ENCODE results near the gene ESYT2. TPM values are rescaled to one million over a fixed set of nuclear protein-coding genes. Genes with fewer than 3 reads are reported as not detected.

Gene ESYT2
- total RNA-seq, 2 donors from 2014 or later: 145 to 181 TPM

DNA sequence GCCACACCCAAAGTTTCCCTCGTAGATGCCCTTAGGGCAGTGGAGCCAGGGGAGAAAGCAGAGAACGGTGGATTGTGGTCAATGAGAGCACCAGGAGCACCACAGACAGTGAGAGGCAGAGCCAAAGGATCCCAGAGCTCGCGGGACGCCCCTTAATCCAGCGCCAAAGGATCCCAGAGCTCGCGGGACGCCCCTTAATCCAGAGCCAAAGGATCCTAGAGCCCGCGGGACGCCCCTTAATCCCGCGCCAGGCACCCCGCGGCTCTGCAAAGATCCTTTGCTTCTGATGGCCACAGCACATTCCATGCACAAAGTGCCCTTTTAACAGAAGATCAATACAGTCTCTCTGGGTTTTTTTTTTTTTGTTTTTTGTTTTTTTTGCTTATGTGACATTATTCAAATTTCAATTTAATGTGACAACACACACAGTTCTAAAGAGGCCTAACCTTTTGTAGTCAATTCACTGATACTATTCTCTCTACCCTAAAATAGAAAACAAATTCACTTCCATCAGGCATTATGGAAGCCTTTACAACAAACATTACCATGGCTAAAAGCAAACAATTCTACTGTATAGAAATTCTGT is 71.8 kb downstream of the ESYT2 start:
- intact Hi-C loops (cut with DNase I): no loop called here
- DNase-seq (ENCODE audit: low spot score): no peak

DNA sequence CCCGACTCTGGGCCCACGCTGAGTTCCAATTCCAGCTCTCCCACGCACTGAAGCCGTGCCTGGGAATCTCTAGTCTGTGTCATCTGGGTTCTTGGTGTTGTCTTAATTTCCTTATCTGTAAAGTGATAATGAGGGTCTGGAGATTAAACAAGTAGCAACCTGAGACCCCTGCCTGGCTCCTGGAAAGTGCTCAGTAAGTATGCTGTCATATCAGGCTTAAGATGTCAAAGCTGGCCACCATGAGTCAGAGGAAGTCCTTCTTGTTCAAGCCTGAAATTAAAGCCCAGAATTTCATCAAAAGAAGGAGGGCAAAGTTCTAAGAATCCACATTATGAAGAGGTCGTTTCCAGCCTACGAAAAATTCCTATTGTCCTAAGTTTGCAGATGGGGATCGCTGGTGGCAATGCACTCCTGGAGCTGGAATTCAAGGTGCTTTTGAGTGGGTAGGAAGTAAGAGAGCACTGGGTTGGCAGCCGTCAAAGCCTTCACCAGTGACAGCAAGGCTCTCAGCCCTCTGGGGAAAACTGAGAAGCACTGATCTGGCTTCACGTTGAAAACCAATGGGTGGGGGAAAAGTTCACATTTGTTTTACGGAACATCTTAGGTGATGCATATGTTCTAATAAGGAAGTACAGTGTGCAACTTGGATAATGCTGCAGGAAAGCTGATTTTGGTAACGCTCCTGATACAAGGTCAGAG is 74.4 kb downstream of the ESYT2 start:
- intact Hi-C loops (cut with DNase I): no loop called here
- no peak for DNase-seq (ENCODE audit: low spot score)

DNA sequence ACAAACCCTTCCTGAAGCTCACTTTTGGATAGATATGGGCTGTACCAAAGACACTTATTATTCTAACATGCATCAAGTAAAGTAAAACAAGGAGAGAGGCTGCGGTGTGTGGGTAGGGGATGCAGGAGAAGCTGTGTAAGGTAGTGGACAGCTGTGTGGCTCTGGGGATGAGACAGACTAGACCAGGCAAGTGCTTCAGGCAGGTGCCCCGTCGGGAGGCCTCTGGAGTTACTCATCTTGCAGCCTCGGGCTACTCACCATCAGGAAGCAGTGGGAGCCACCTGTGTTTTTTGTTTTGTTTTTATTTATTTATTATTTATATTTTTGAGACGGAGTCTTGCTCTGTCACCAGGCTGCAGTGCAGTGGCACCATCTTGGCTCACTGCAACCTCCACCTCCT is 75.4 kb downstream of the ESYT2 start:
- intact Hi-C loops (cut with DNase I): no loop called here
- DNase-seq (ENCODE audit: low spot score): no peak

- intact Hi-C loops (cut with DNase I): no loop called here
Measured at GRCh38 chr7:158751751-158752150, 77.6 kb downstream of the ESYT2 start.

DNA sequence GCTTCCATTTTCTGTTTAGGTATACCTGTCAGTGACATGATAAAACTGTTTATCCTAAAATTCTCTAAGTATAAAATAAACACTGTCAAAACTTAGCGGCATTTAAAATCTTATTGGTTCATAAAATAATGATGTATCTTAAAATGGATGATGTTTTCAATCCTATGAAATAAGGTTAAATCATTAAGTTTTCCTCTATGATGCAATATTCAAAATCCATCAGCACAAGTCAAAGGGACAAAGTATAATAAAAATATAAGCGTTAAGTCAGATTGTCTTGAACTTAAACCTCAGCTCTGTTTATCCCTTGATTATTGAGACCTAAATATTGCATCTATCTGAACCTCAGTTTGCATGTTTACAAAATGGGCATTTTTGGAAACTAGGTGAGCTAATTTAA is 78.1 kb downstream of the ESYT2 start:
- intact Hi-C loops (cut with DNase I): no loop called here

More at GRCh38 chr7:158751751-158752150, 77.6 kb downstream of the ESYT2 start:
- no peak for DNase-seq (ENCODE audit: low spot score)

GRCh38 chr7:158750702-158751101 is 78.6 kb downstream of the ESYT2 start:
- intact Hi-C loops (cut with DNase I): no loop called here
- DNase-seq (ENCODE audit: low spot score): no peak

More for the DNA sequence above, 78.1 kb downstream of the ESYT2 start:
- DNase-seq (ENCODE audit: low spot score): no peak

GRCh38 chr7:158749396-158749795 is 79.9 kb downstream of the ESYT2 start:
- DNase-seq (ENCODE audit: low spot score): no peak

GRCh38 chr7:158748335-158748734 is 81.0 kb downstream of the ESYT2 start:
- no peak for DNase-seq (ENCODE audit: low spot score)
- intact Hi-C loops (cut with DNase I): no loop called here

More at GRCh38 chr7:158749396-158749795, 79.9 kb downstream of the ESYT2 start:
- intact Hi-C loops (cut with DNase I): no loop called here

DNA sequence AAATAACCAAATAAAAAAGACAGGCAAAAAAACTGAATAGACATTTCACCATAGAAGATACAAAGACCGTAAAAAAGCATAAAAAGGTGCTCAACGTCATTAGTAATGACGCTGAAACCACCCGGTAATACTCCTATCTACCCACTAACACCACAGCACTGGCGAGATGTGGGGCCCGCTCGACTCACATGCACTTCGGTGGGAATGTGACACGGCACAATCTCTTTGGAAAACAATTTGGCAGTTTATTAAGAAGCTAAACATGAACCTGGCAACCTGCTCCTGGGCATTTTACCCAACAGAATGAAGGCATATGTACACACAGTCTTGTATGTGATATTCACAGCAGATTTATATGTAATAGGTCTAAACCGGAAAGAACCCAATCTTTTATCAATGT is 81.9 kb downstream of the ESYT2 start:
- no peak for DNase-seq (ENCODE audit: low spot score)
- intact Hi-C loops (cut with DNase I): no loop called here

GRCh38 chr7:158746957-158747356 is 82.4 kb downstream of the ESYT2 start:
- intact Hi-C loops (cut with DNase I): no loop called here
- no peak for DNase-seq (ENCODE audit: low spot score)

- intact Hi-C loops (cut with DNase I): no loop called here
- no peak for DNase-seq (ENCODE audit: low spot score)
Measured at GRCh38 chr7:158745057-158745715, 84.1 kb downstream of the ESYT2 start.

GRCh38 chr7:158744070-158744469 is 85.2 kb downstream of the ESYT2 start:
- intact Hi-C loops (cut with DNase I): no loop called here
- DNase-seq (ENCODE audit: low spot score): no peak

GRCh38 chr7:158743219-158743618 is 86.1 kb downstream of the ESYT2 start:
- intact Hi-C loops (cut with DNase I): no loop called here
- DNase-seq (ENCODE audit: low spot score): no peak

DNA sequence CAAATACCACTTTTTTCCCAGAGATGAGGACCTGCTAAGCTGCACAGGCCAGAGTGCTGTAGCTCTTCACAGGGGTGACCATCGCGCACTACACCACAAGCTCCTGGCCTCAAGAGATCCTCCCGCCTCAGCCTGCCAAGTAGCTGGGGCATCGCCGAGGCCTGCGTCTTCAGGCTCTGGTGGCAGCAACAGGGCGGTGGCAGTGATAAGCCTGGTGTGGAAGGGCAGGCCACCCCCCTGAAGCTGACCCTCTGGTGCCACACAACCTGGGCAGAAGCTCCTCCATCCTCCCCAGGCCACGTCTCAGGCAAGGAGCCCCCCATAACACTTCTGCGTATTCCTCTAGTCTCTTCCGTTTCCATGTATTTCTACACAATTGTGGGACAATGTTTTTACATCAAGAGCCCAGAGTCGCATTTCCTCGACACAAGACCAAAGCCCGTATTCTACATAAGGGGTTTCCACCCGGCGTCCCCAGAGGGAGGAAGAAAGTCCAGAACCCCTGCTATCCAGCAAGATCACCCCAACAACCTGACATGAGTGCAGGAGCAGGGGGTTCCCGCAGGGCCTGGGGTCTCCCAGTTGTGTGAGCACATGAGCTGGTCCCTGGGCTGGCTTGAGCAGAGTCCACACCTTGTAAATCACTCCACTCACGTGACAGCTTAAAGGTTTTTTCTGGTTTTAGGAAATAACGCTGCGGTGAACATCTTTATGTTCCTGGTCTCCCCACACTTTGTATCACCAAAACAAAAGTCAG is 87.1 kb downstream of the ESYT2 start:
- no peak for DNase-seq (ENCODE audit: low spot score)
- intact Hi-C loops (cut with DNase I): no loop called here

GRCh38 chr7:158741294-158741666 is 88.0 kb downstream of the ESYT2 start:
- no peak for DNase-seq (ENCODE audit: low spot score)
- intact Hi-C loops (cut with DNase I): no loop called here

GRCh38 chr7:158740657-158741293 is 88.5 kb downstream of the ESYT2 start:
- DNase-seq (ENCODE audit: low spot score): no peak
- intact Hi-C loops (cut with DNase I): no loop called here

GRCh38 chr7:158740013-158740656 is 89.2 kb downstream of the ESYT2 start:
- intact Hi-C loops (cut with DNase I): no loop called here
- DNase-seq (ENCODE audit: low spot score): no peak

DNA sequence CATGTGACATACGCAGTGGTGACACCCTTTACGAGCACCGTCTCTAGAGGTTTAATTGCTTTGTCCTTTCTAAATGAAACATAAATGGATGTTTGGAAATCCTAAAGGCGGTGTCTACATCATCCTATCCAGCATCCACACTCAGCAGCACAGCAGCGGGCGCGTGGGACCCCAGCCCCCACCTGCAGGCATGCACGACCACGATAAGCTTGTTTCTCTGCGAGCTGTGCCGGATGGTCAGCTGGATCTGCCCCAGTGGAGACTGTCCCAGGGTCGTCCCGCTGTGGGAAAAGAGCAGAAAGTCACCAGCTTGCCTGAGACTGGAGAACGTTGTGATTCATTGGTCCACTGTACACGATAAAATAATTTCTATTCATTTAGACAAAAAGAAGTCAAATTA is 90.5 kb downstream of the ESYT2 start:
- intact Hi-C loops (cut with DNase I): no loop called here
- DNase-seq (ENCODE audit: low spot score): no peak

GRCh38 chr7:158737064-158737695 is 92.1 kb downstream of the ESYT2 start:
- DNase-seq (ENCODE audit: low spot score): no peak
- intact Hi-C loops (cut with DNase I): no loop called here

All from posterior vena cava (tissue), 2 donors.